GM18907 (cell line): Measurements from ENCODE around the gene TRIP10.
"Not testable (repeated sequence)": the region's sequence is repeated elsewhere in the genome, so short reads cannot be mapped to it uniquely, and the experiment has no call there.

Source experiments
- ATAC-seq: cut with Tn5 transposase; IDR thresholded peaks from one replicate; pipeline ENCODE4 v1.9.1; 2021; ENCODE audit warnings: mild to moderate bottlenecking, moderate library complexity; ENCODE audit not compliant: unreplicated experiment

TRIP10 gene

DNA sequence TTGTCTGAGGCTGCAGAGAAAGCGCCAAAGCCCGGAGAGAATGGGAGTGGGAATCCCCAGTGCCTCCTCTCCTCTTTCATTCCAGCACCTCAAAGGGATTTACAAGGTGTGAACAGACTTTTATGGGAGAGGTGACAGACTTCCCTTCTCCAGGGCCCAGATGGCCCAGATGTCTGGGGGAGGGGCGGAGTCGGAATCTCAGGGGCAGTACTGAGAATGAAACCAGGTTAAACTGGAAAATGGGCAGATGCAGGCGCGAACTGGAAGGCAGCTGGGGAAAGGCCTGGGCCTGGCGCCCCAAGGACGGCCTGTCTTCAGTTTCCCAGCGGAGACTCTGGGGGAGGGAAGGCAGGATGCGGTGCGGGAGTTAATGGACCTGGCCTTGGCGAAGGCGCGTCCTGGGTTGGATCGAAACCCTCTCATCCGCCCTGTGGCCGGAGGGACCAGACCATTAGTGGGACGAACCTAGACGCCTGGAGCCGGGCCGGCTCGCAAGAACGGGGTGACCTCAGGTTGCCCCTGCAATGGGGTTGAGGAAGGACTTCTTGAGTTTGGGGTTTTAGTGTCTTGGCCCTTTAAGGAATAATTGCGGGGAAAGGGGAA is 592 bp upstream of the TRIP10 start:
- no peak for ATAC-seq

DNA sequence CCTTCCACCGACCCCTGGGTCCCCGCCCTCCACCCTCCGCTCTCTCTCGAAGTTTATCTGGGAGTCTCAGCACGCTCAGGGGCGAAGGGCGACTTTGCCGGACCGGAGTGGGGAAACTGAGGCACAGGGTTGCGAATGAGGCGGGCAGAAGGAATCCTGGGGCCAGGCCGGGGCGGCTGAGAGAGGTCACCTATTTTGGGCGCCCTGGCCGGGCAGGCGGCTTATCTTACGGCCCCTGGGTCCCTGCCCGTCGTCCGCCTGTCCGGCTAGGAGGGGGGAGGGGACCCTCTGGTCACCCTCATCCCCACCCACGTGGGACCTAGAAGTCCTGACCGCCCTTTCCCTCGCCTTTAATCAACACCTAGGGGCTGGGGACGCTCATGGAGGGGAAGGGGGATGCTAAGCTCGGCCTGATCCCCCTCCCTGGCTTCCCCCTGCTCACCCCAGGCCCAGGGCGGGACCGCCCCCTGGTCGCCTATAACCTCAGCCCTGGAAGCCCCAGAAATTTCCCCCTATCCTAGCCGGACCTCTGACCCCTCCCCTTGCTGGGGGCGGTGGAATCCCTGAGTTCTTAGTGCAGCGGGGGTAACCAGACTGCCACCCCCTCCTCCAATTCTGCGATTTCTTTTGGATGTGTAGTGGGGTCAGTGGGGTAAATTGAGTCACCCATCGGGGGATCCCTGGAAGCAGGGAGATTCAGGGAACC is 556 bp downstream of the TRIP10 start:
- ATAC-seq, result no peak

DNA sequence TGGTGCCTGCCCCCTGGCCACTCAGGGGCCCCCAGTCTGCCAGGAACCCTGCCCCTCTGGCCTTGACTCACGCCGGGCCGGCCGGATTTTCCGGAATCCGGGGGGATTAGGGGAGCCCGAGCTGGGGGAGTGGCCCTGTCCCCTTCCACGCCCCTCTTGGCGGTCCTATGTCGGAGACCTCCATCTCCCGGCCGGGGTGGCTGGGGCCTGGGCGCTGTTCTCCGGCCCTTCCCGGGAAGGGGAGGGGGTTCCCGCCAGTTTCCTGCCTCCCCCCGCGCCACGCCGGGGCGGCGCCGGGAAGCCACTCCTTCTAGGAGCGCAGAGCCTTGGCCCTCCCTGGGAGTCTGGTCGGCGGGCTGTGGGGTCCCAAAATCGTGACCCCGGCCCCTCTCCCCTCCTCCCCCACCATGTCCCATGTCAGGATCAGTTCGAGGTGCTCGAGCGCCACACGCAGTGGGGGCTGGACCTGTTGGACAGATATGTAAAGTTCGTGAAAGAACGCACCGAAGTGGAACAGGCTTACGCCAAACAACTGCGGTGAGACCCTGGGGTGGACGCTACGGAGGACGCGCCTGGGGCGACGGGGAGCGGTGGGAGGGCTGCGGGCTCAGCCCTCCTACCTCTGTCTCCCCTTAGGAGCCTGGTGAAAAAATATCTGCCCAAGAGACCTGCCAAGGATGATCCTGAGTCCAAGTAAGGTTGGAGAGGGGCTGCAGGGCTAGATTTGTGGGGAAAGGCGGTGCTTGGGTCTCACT is 1.3 kb downstream of the TRIP10 start:
- no peak for ATAC-seq

GRCh38 chr19:6743066-6743465 is 3.6 kb downstream of the TRIP10 start:
- no peak for ATAC-seq

- ATAC-seq, result no peak
Measured at GRCh38 chr19:6743714-6744380, 4.4 kb downstream of the TRIP10 start.

DNA sequence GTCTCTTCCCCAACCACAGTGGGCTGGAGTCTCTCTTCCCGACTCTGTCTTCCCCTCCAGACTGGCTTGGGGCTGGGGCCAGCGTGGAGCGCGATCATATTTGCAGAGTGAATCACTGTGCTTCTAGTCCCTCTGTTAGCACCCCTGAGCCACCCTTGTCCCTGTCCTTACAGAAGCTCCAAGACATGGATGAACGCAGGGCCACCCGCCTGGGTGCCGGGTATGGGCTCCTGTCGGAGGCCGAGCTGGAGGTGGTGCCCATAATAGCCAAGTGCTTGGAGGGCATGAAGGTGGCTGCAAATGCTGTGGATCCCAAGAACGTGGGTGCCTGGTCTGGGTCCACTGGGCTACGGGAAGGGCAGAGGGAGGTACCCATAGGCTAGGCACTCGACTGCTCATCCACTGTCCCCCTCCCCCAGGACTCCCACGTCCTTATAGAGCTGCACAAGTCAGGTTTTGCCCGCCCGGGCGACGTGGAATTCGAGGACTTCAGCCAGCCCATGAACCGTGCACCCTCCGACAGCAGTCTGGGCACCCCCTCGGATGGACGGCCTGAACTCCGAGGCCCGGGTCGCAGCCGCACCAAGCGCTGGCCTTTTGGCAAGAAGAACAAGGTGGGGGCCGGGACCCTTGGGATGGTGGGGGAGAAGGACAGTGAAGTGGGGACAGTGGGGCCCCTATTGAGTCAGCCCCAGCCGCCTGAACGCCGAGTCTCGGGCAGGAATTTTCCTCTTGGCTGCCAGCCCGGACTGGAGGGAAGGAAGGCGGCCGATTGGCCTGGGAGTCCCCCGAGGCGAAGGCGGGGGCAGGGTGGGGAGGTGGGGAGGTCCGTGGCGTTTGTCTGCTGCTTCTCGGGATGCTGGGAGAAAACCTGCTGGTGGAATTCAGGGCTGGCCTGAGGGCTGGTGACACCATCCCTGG is 5.2 kb downstream of the TRIP10 start:
- ATAC-seq, result no peak

GRCh38 chr19:6745965-6746364 is 6.5 kb downstream of the TRIP10 start:
- no peak for ATAC-seq

DNA sequence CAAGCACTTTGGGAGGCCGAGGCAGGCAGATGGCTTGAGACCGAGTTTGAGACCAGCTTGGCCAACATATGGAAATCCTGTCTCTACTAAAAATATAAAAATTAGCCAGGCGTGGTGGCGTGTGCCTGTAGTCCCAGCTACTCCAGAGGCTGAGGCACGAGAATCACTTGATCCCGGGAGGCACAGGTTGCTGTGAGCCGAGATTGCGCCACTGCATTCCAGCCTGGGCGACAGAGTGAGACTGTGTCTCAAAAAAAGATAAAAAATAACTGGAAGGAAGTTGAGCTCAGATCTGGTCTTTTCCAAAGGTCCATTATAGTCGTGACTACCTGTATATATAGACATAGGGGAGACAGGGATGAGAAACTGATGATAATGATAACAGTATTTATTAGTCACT is 9.1 kb downstream of the TRIP10 start:
- not testable (repeated sequence) for ATAC-seq

- no peak for ATAC-seq
Measured at GRCh38 chr19:6750062-6750461, 10.6 kb downstream of the TRIP10 start.

GRCh38 chr19:6751189-6751588 is 11.7 kb downstream of the TRIP10 start:
- ATAC-seq, result no peak

- ATAC-seq, result no peak
Measured at GRCh38 chr19:6752256-6753177, 13.0 kb downstream of the TRIP10 start.

DNA sequence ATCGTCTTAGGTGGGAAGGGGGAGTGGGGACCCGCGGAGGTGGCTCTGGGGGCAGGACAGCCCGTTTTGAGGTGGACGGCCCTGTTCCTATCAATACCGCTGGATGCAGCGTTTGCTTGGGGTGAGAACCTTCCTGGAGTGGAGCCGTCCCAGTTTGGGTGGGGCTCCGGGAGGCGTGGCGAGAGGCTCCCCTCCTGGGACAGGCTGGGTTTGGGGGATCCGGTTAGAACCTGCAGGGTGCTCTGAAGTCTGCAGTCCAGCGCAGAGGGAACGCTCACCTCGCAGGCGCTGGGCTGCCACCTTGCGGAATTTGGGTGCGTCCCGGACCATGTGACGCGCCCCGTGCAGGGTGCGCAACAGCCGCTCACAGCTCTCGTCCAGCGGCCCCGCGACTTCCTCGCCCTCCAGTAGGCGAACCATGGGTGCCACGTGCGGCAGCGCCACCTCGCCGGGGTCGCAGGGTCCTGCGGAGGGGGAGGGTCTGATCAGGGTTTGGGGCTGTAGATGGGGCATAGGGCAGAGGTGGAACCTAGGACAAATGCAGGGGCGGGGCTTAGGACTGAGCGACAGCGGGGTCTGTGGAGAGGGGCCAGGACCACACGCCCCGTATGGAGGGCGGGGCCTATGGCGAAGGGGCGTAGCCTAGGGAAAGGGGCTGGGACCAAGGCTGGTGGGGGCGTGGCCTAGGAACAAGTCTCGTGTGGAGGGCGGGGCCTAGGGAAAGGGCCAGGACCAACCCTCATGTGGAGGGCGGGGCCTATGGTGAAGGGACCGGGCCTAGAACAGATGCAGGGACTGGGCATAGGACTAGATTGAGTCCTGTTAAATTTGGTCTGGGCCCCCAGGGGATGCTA is 13.9 kb downstream of the TRIP10 start:
- ATAC-seq, result peak; percentile 81

DNA sequence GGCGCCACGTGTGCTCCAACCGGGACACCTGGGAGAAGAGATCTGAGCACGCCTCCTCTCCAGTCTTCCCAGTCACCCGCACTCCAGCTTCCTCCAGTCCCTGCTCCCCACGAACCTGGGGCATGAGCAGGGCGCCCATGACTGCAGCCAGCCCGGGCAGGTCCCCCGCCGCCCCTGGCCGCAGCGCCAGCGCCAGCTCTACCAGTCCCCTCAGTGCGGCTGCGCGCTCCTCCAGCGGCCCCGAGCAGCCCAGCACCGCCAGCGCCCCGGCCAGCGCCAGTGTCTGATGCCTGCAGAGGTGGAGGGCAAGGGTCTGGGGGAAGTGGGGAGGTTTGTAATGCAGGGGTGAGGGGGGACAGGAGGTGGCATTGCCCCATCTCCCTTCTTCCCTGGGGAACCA is 14.7 kb downstream of the TRIP10 start:
- ATAC-seq, result no peak

DNA sequence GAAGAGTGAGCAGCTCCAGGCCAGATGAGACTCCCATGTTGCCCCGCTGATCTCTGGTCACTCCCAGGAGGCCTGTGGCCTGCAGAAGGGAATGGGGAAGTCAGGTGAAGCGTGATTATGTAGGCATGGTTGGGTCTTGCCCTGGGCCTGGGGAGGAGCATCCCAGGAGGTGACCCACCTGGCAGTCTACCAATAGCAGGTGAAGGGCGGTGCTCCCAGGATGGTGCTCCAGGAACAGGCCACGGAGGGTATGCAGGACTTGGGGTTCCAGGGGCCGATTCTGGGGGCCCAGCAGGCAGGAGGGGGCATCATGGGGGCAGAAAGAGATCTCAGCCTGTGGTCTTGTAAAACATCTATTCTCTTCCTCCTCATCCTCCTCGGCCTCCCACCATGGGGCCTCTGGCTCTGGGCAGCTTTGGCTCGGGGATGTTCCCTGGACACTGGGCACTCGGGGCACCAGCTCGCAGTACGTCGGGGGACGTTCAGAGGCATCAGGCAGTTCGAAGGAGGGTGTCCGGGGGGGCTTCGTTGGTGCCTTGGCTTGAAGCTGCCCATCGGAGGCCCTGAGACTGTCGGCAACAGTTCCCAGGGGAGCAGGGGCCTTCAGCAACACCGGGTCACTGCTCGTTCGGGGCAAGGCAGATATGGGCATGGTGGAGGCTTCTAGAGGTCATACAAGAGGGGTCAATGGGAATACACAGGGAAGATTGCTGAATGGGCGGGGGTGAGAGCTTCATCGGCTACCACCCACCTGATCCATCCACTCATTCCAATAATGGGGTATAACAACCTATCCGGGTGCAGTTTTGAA is 15.4 kb downstream of the TRIP10 start:
- ATAC-seq, result no peak

DNA sequence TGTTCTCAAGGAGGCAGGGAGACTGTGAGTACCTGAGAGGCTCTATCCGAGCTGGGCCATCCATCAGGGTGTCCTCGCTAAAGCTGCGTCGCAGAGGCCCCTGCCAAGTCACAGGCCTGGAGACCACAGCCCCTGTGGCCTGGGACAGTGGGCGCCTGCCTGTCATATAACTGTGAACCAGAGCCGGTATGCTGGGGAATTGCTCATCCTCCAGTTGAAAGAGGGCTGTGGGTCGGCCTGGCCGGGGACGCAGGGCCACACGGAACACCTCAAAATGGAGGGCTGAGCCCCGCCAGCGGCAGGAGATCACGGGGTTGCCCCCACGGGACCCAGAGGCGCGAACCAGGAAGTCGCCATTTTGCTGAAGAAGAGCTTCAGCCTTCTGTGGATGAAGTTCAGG is 21.1 kb downstream of the TRIP10 start:
- ATAC-seq, result no peak

- no peak for ATAC-seq
Measured at GRCh38 chr19:6761053-6761676, 21.7 kb downstream of the TRIP10 start.

GRCh38 chr19:6762253-6762797 is 22.8 kb downstream of the TRIP10 start:
- not testable (repeated sequence) for ATAC-seq
